ENCODE results near the gene PLCB4.

The PLCB4 gene

GRCh38 chr20:9411833-9412232 is 342.9 kb downstream of the PLCB4 start:
- Histone ChIP-seq H3K14ac (ENCODE audit: low read length) (no peak overlapping the region), H3K23ac (ENCODE audit: low read length) (no peak overlapping the region), H3K4me1 (ENCODE audit: control insufficient read depth in 1 of 2, insufficient read depth in 2 of 2, low read length in 2 of 2) (no peaks in the 10 kb centered on the region), H3K18ac (ENCODE audit: low read length) (no peak overlapping the region), H3K4me3 (ENCODE audit: low read depth, low read length) (no peak overlapping the region), H4K91ac (ENCODE audit: low read depth, low read length) (no peak overlapping the region), H3K79me2 (ENCODE audit: control insufficient read depth, insufficient read depth, low read length, poor library complexity) (no peaks in the 10 kb centered on the region), H2BK12ac (ENCODE audit: low read length) (no peak overlapping the region), H3K4me2 (ENCODE audit: low read length) (no peak overlapping the region), H2AK5ac (ENCODE audit: low read length) (no peak overlapping the region), H3K4ac (ENCODE audit: low read depth, low read length) (no peak overlapping the region), H3K27me3 (ENCODE audit: insufficient read depth, low read length) (no peaks in the 10 kb centered on the region), H4K8ac (ENCODE audit: low read depth, low read length) (no peak overlapping the region), H3K79me1 (ENCODE audit: low read length) (no peaks in the 10 kb centered on the region), H3K9me3 (ENCODE audit: insufficient read depth, low read depth, low read length) (no peaks in the 10 kb centered on the region), H3K9ac (ENCODE audit: low read length) (no peak overlapping the region), H2BK5ac (ENCODE audit: low read depth, low read length, poor library complexity) (no peak overlapping the region), H3K27ac (ENCODE audit: low read depth, low read length) (no peak overlapping the region), H3K36me3 (ENCODE audit: control insufficient read depth in 1 of 2, insufficient read depth in 2 of 2, low read length in 2 of 2) (no peaks in the 10 kb centered on the region), H2AFZ (ENCODE audit: insufficient read depth, low read length, poor library complexity) (no peak overlapping the region), H4K12ac (ENCODE audit: low read depth, low read length) (no peak overlapping the region), H2BK120ac (ENCODE audit: insufficient read depth, low read length, poor library complexity) (no peak overlapping the region)
- no peak for DNase-seq
- no CpG with 5 or more reads among the region's 1 CpG for WGBS (ENCODE audit: extremely low coverage, insufficient coverage, insufficient read length)

GRCh38 chr20:9412309-9412708 is 343.4 kb downstream of the PLCB4 start:
- H3K36me3 ChIP-seq (ENCODE audit: control insufficient read depth in 1 of 2, insufficient read depth in 2 of 2, low read length in 2 of 2): no peaks in the 10 kb centered on the region
- H2AFZ ChIP-seq (ENCODE audit: insufficient read depth, low read length, poor library complexity): no peak overlapping the region
- H3K27ac ChIP-seq (ENCODE audit: low read depth, low read length): no peak overlapping the region
- no peak overlapping the region for H2BK12ac ChIP-seq (ENCODE audit: low read length)
- H4K8ac ChIP-seq (ENCODE audit: low read depth, low read length): no peak overlapping the region
- H4K12ac ChIP-seq (ENCODE audit: low read depth, low read length): no peak overlapping the region
- H3K4ac ChIP-seq (ENCODE audit: low read depth, low read length): no peak overlapping the region
- WGBS (ENCODE audit: extremely low coverage, insufficient coverage, insufficient read length): no CpG with 5 or more reads among the region's 5 CpGs
- no peak for DNase-seq
- H3K23ac ChIP-seq (ENCODE audit: low read length): no peak overlapping the region
- H3K9ac ChIP-seq (ENCODE audit: low read length): no peak overlapping the region
- H2BK5ac ChIP-seq (ENCODE audit: low read depth, low read length, poor library complexity): no peak overlapping the region
- no peak overlapping the region for H2AK5ac ChIP-seq (ENCODE audit: low read length)
- no peaks in the 10 kb centered on the region for H3K4me1 ChIP-seq (ENCODE audit: control insufficient read depth in 1 of 2, insufficient read depth in 2 of 2, low read length in 2 of 2)
- no peak overlapping the region for H3K4me3 ChIP-seq (ENCODE audit: low read depth, low read length)
- H3K9me3 ChIP-seq (ENCODE audit: insufficient read depth, low read depth, low read length): no peaks in the 10 kb centered on the region
- H3K4me2 ChIP-seq (ENCODE audit: low read length): no peak overlapping the region
- H3K79me2 ChIP-seq (ENCODE audit: control insufficient read depth, insufficient read depth, low read length, poor library complexity): no peaks in the 10 kb centered on the region
- H3K27me3 ChIP-seq (ENCODE audit: insufficient read depth, low read length): no peaks in the 10 kb centered on the region
- no peak overlapping the region for H4K91ac ChIP-seq (ENCODE audit: low read depth, low read length)
- H3K14ac ChIP-seq (ENCODE audit: low read length): no peak overlapping the region
- no peak overlapping the region for H3K18ac ChIP-seq (ENCODE audit: low read length)
- no peak overlapping the region for H2BK120ac ChIP-seq (ENCODE audit: insufficient read depth, low read length, poor library complexity)
- H3K79me1 ChIP-seq (ENCODE audit: low read length): no peaks in the 10 kb centered on the region

GRCh38 chr20:9413001-9413400 is 344.1 kb downstream of the PLCB4 start:
- WGBS (ENCODE audit: extremely low coverage, insufficient coverage, insufficient read length): no CpG with 5 or more reads among the region's 10 CpGs
- no peaks in the 10 kb centered on the region for H3K36me3 ChIP-seq (ENCODE audit: control insufficient read depth in 1 of 2, insufficient read depth in 2 of 2, low read length in 2 of 2)
- no peak overlapping the region for H2AFZ ChIP-seq (ENCODE audit: insufficient read depth, low read length, poor library complexity)
- no peak overlapping the region for H2AK5ac ChIP-seq (ENCODE audit: low read length)
- no peaks in the 10 kb centered on the region for H3K79me2 ChIP-seq (ENCODE audit: control insufficient read depth, insufficient read depth, low read length, poor library complexity)
- H3K4me3 ChIP-seq (ENCODE audit: low read depth, low read length): no peak overlapping the region
- no peak overlapping the region for H3K4me2 ChIP-seq (ENCODE audit: low read length)
- H2BK12ac ChIP-seq (ENCODE audit: low read length): no peak overlapping the region
- no peak overlapping the region for H4K8ac ChIP-seq (ENCODE audit: low read depth, low read length)
- no peak overlapping the region for H3K9ac ChIP-seq (ENCODE audit: low read length)
- H3K4ac ChIP-seq (ENCODE audit: low read depth, low read length): no peak overlapping the region
- no peak overlapping the region for H3K14ac ChIP-seq (ENCODE audit: low read length)
- no peak overlapping the region for H3K18ac ChIP-seq (ENCODE audit: low read length)
- H2BK5ac ChIP-seq (ENCODE audit: low read depth, low read length, poor library complexity): no peak overlapping the region
- H3K27ac ChIP-seq (ENCODE audit: low read depth, low read length): no peak overlapping the region
- H3K27me3 ChIP-seq (ENCODE audit: insufficient read depth, low read length): no peaks in the 10 kb centered on the region
- H2BK120ac ChIP-seq (ENCODE audit: insufficient read depth, low read length, poor library complexity): no peak overlapping the region
- H3K4me1 ChIP-seq (ENCODE audit: control insufficient read depth in 1 of 2, insufficient read depth in 2 of 2, low read length in 2 of 2): no peaks in the 10 kb centered on the region
- no peak for DNase-seq
- no peak overlapping the region for H4K12ac ChIP-seq (ENCODE audit: low read depth, low read length)
- H4K91ac ChIP-seq (ENCODE audit: low read depth, low read length): no peak overlapping the region
- no peaks in the 10 kb centered on the region for H3K9me3 ChIP-seq (ENCODE audit: insufficient read depth, low read depth, low read length)
- H3K23ac ChIP-seq (ENCODE audit: low read length): no peak overlapping the region
- no peaks in the 10 kb centered on the region for H3K79me1 ChIP-seq (ENCODE audit: low read length)

GRCh38 chr20:9415426-9415825 is 346.5 kb downstream of the PLCB4 start:
- H2BK12ac ChIP-seq (ENCODE audit: low read length): no peak overlapping the region
- H2BK120ac ChIP-seq (ENCODE audit: insufficient read depth, low read length, poor library complexity): no peak overlapping the region
- H3K4me1 ChIP-seq (ENCODE audit: control insufficient read depth in 1 of 2, insufficient read depth in 2 of 2, low read length in 2 of 2): no peaks in the 10 kb centered on the region
- no peaks in the 10 kb centered on the region for H3K9me3 ChIP-seq (ENCODE audit: insufficient read depth, low read depth, low read length)
- no peak overlapping the region for H2AK5ac ChIP-seq (ENCODE audit: low read length)
- H2AFZ ChIP-seq (ENCODE audit: insufficient read depth, low read length, poor library complexity): no peak overlapping the region
- no peak overlapping the region for H2BK5ac ChIP-seq (ENCODE audit: low read depth, low read length, poor library complexity)
- no peak overlapping the region for H3K23ac ChIP-seq (ENCODE audit: low read length)
- H3K4ac ChIP-seq (ENCODE audit: low read depth, low read length): no peak overlapping the region
- H3K9ac ChIP-seq (ENCODE audit: low read length): no peak overlapping the region
- no peak for DNase-seq
- no peaks in the 10 kb centered on the region for H3K79me1 ChIP-seq (ENCODE audit: low read length)
- H3K27me3 ChIP-seq (ENCODE audit: insufficient read depth, low read length): no peaks in the 10 kb centered on the region
- no CpG with 5 or more reads among the region's 2 CpGs for WGBS (ENCODE audit: extremely low coverage, insufficient coverage, insufficient read length)
- no peaks in the 10 kb centered on the region for H3K36me3 ChIP-seq (ENCODE audit: control insufficient read depth in 1 of 2, insufficient read depth in 2 of 2, low read length in 2 of 2)
- no peak overlapping the region for H4K12ac ChIP-seq (ENCODE audit: low read depth, low read length)
- no peak overlapping the region for H4K8ac ChIP-seq (ENCODE audit: low read depth, low read length)
- no peak overlapping the region for H3K18ac ChIP-seq (ENCODE audit: low read length)
- no peaks in the 10 kb centered on the region for H3K79me2 ChIP-seq (ENCODE audit: control insufficient read depth, insufficient read depth, low read length, poor library complexity)
- no peak overlapping the region for H3K4me2 ChIP-seq (ENCODE audit: low read length)
- H3K14ac ChIP-seq (ENCODE audit: low read length): no peak overlapping the region
- no peak overlapping the region for H3K27ac ChIP-seq (ENCODE audit: low read depth, low read length)
- H4K91ac ChIP-seq (ENCODE audit: low read depth, low read length): no peak overlapping the region
- H3K4me3 ChIP-seq (ENCODE audit: low read depth, low read length): no peak overlapping the region
